K562 (cell line): ENCODE results near the gene FMN1. TPM values are rescaled to one million over a fixed set of nuclear protein-coding genes. Genes with fewer than 3 reads are reported as not detected.

ENCODE experiments used
- ATAC-seq: fragments of 200-7000 bp; cut with Tn5 transposase; 3 replicates; pipeline ENCODE4 v1.9.1; 2020; ENCODE audit warnings: moderate library complexity
- BruUV-seq: library from RNA; stranded (reverse); fragments of 400-500 nt; replicated peaks from 2 replicates; lab custom pipeline; 2021; lab: Mats Ljungman, UMichigan
- CTCF ChIA-PET: fragments of 300-600 bp; formaldehyde crosslinking; extraction: SDS; loops from one replicate; lab custom pipeline; 2021; ENCODE audit warnings: low intra/inter-chr PET ratio; lab: Yijun Ruan, JAX
- POLR2A ChIA-PET: fragments of 300-600, 350-650 bp; sonication (Branson Sonifier 250); formaldehyde crosslinking; extraction: SDS; loops from one replicate; lab custom pipeline; 2021; ENCODE audit warnings: antibody characterized with exemption, inconsistent platforms; lab: Yijun Ruan, JAX
- DNase-seq, 4 experiments: peaks; one replicate each; pipeline versions ENCODE4 v3.0.0 to v3.0.0-alpha.2; 2011 to 2018; ENCODE audit warnings: low spot score in 3 of 4, mixed read lengths in 3 of 4; ENCODE audit errors: extremely low read depth in 1 of 4
- FAIRE-seq: peaks from 2 replicates; lab custom pipeline; 2011; peaks lifted over from hg19 to GRCh38; lab: Jason Lieb, UNC
- H2AFZ ChIP-seq: 2 replicates; pipeline ENCODE4 v1.6.0; 2011; ENCODE audit warnings: low read depth, low read length, control low read depth, inconsistent platforms
- H3K27ac ChIP-seq: fragments of 200-600 bp; 3 replicates; pipeline ENCODE4 v1.8.0; 2011; ENCODE audit warnings: low read depth, mild to moderate bottlenecking, control low read depth, inconsistent platforms, low read length, moderate library complexity, mixed read lengths; ENCODE audit errors: extremely low read depth
- H3K27me3 ChIP-seq, 2 experiments: fragments of 300-600 bp in 1 of 2; 2 replicates in 1 of 2; 3 replicates in 1 of 2; pipeline versions ENCODE4 v1.6.0 to v1.8.0; 2011; ENCODE audit warnings: inconsistent platforms in 2 of 2, low read length in 2 of 2, mild to moderate bottlenecking in 1 of 2, mixed read lengths in 1 of 2, moderate library complexity in 1 of 2; ENCODE audit not compliant: control insufficient read depth in 2 of 2, insufficient read depth in 2 of 2
- H3K36me3 ChIP-seq: fragments of 300-600 bp; 3 replicates; pipeline ENCODE4 v1.8.0; 2011; ENCODE audit warnings: mild to moderate bottlenecking, low read length, inconsistent platforms; ENCODE audit not compliant: control insufficient read depth, insufficient read depth
- H3K4me1 ChIP-seq, 2 experiments: fragments of 200-600 bp in 1 of 2; replicated peaks in 1 of 2; 2 replicates in 1 of 2; 3 replicates in 1 of 2; pipeline versions ENCODE4 v1.5.1 to v1.8.0; 2011; ENCODE audit warnings: inconsistent platforms in 2 of 2, low read length in 2 of 2, mild to moderate bottlenecking in 1 of 2, mixed read lengths in 1 of 2, moderate library complexity in 1 of 2; ENCODE audit not compliant: control insufficient read depth in 2 of 2, insufficient read depth in 2 of 2
- H3K4me2 ChIP-seq: 2 replicates; pipeline ENCODE4 v1.6.1; 2011; ENCODE audit warnings: low read length, control low read depth, inconsistent platforms, mixed read lengths; ENCODE audit not compliant: insufficient read depth
- H3K4me3 ChIP-seq: fragments of 200-600 bp; sonication (generic), shearing (Covaris generic); 2 replicates; pipeline ENCODE4 v1.5.1; 2016; ENCODE audit warnings: control low read depth, inconsistent platforms
- H3K79me2 ChIP-seq: fragments of 200-600 bp; 3 replicates; pipeline ENCODE4 v1.8.0; 2011; ENCODE audit warnings: low read length, inconsistent platforms; ENCODE audit not compliant: control insufficient read depth, insufficient read depth
- H3K9ac ChIP-seq, 2 experiments: 2 replicates each; pipeline versions ENCODE4 v1.6.0 to v1.6.1; 2011; ENCODE audit warnings: low read depth in 2 of 2, low read length in 2 of 2, control low read depth in 1 of 2, inconsistent platforms in 1 of 2, mild to moderate bottlenecking in 1 of 2, mixed read lengths in 1 of 2; ENCODE audit not compliant: insufficient read depth in 1 of 2
- H3K9me1 ChIP-seq: one replicate; pipeline ENCODE4 v1.6.0; 2011; ENCODE audit warnings: inconsistent platforms, mild to moderate bottlenecking, low read length, moderate library complexity; ENCODE audit not compliant: control insufficient read depth, insufficient read depth
- H3K9me3 ChIP-seq: replicated peaks from 2 replicates; pipeline ENCODE4 v1.5.1; 2011; ENCODE audit warnings: low read depth, low read length, inconsistent platforms; ENCODE audit not compliant: control insufficient read depth, insufficient read depth
- H4K20me1 ChIP-seq: replicated peaks from 2 replicates; pipeline ENCODE4 v1.6.1; 2011; ENCODE audit warnings: low read length, inconsistent platforms, mixed read lengths; ENCODE audit not compliant: control insufficient read depth, insufficient read depth
- BCL6 ChIP-seq: fragments of 250-450 bp; sonication (Bioruptor Pico); IDR thresholded peaks from 2 replicates; pipeline ENCODE4 v1.4.0; 2020
- DIDO1 ChIP-seq: fragments of 450-650 bp; IDR thresholded peaks from 2 replicates; pipeline ENCODE4 v1.6.1; 2016; ENCODE audit warnings: low read depth, missing biosample characterization, missing genetic modification characterization
- DNMT1 ChIP-seq: fragments of 450-650 bp; IDR thresholded peaks from 2 replicates; pipeline ENCODE4 v1.6.1; 2016; ENCODE audit warnings: antibody characterized with exemption, mild to moderate bottlenecking
- KAT2B ChIP-seq: IDR thresholded peaks from one replicate; pipeline ENCODE4 v1.6.1; 2012; ENCODE audit warnings: low read depth, mild to moderate bottlenecking, control low read depth, inconsistent platforms, low read length, moderate library complexity
- MGA ChIP-seq: fragments of 450-650 bp; IDR thresholded peaks from 2 replicates; pipeline ENCODE4 v1.6.1; 2016; ENCODE audit warnings: mild to moderate bottlenecking, moderate library complexity
- MLX ChIP-seq, 2 experiments: fragments of 450-650 bp in 1 of 2; sonication (generic) in 1 of 2; formaldehyde crosslinking; conservative IDR thresholded peaks; 2 replicates each; pipeline versions ENCODE4 v1.4.0 to v1.8.1; 2020 to 2022; ENCODE audit warnings: mild to moderate bottlenecking in 1 of 2, missing genetic modification reagents in 1 of 2
- NCOR1 ChIP-seq: fragments of 450-650 bp; IDR thresholded peaks from 2 replicates; pipeline ENCODE4 v1.6.1; 2016; ENCODE audit warnings: mild to moderate bottlenecking, moderate library complexity
- NR4A1 ChIP-seq, 2 experiments: fragments of 250-450 bp in 1 of 2; fragments of 450-650 bp in 1 of 2; sonication (Bioruptor Pico) in 1 of 2; IDR thresholded peaks; 2 replicates each; pipeline versions ENCODE4 v1.4.0 to v1.6.1; 2016 to 2020; ENCODE audit warnings: mild to moderate bottlenecking in 2 of 2, missing compliant biosample characterization in 1 of 2, missing genetic modification characterization in 1 of 2, moderate library complexity in 1 of 2
- SLC30A9 ChIP-seq: fragments of 250-450 bp; sonication (Bioruptor Pico); IDR thresholded peaks from 2 replicates; pipeline ENCODE4 v1.8.0; 2022; ENCODE audit warnings: mild to moderate bottlenecking, moderate library complexity
- TEAD2 ChIP-seq: fragments of 450-650 bp; IDR thresholded peaks from 2 replicates; pipeline ENCODE4 v1.6.1; 2016; ENCODE audit warnings: missing genetic modification characterization, control low read depth, missing compliant biosample characterization
- WGBS: fragments of 100-300 bp; shearing (Covaris generic); methylation state at CpG from one replicate; pipeline ENCODE4 v1.1.6; 2016; ENCODE audit warnings: low coverage, mixed read lengths; ENCODE audit not compliant: insufficient coverage; ENCODE audit errors: missing lambda C conversion rate; 5-methylcytosine and 5-hydroxymethylcytosine counted together
- in situ Hi-C: fragments of 300-500 bp; cut with MboI; formaldehyde crosslinking; loops from 4 replicates; pipeline ENCODE4 v1.15.0; 2018; ENCODE audit warnings: inconsistent platforms, mixed read lengths
- intact Hi-C: fragments of 100-400 bp; cut with micrococcal nuclease; formaldehyde crosslinking; loops from 2 replicates; pipeline ENCODE4 v1.14.2; 2022
- polyA plus RNA-seq, 8 experiments: library from polyadenylated mRNA; depleted of rRNA in 4 of 8; stranded (reverse) in 5 of 8; unstranded in 3 of 8; fragments of >200 nt; fragmentation: Nextera tagmentation in 2 of 8; fragmentation: Illumina TruSeq in 1 of 8; extraction: Ambion mirVana in 2 of 8; extraction: Trizol in 1 of 8; gene quantifications; 2 replicates each; pipeline versions ENCODE4 v1.2.1 to v1.2.3, GENCODE V29; 2011 to 2014; ENCODE audit warnings: inconsistent platforms in 1 of 8, missing spikeins in 1 of 8
- total RNA-seq, 7 experiments: library from RNA; depleted of rRNA in 6 of 7; stranded (reverse); fragments of >200 nt in 6 of 7; fragmentation: Illumina TruSeq in 2 of 7; extraction: Trizol in 2 of 7; gene quantifications; 2 replicates each; pipeline versions ENCODE4 v1.2.1 to v1.2.3, GENCODE V29; 2011 to 2021; ENCODE audit warnings: low replicate concordance in 1 of 7

The FMN1 gene
- total and polyA plus RNA-seq, 9 of the 15 experiments (the other 6 are each of a cell fraction or from before 2014, with no cell fraction given): 0.03 to 0.07 (median 0.04) TPM; not detected in 6

- FAIRE-seq (no peak), DNase-seq (no peak), ATAC-seq (no peak)
- H3K4me2 ChIP-seq: no peak overlapping the region
- H3K27ac ChIP-seq: no peak overlapping the region
- POLR2A ChIA-PET: no interaction called here
- H3K36me3 ChIP-seq: no peaks in the 10 kb centered on the region
- no peak overlapping the region for H3K9ac ChIP-seq
- 0% methylated on average over 2 of the region's 2 CpGs for WGBS
- H3K9me1 ChIP-seq: no peaks in the 10 kb centered on the region
- no TSS peak for BruUV-seq
- H3K27me3 ChIP-seq: no peaks in the 10 kb centered on the region; a peak in 2 of 5 replicates
- in situ Hi-C loops: no loop called here
- CTCF ChIA-PET: no interaction called here
- H4K20me1 ChIP-seq: no peaks in the 10 kb centered on the region
- intact Hi-C loops: no loop called here
- no peak overlapping the region for H2AFZ ChIP-seq
- H3K4me1 ChIP-seq: no peaks in the 10 kb centered on the region
- no peaks in the 10 kb centered on the region for H3K9me3 ChIP-seq
- no peaks in the 10 kb centered on the region for H3K79me2 ChIP-seq
- no peak overlapping the region for H3K4me3 ChIP-seq
- TF ChIP-seq MLX (CRISPR knock-in tag; conservative IDR thresholded peaks at IDR 0.05) (no peak), TEAD2 (tag) (no peak), DNMT1 (no peak), KAT2B (no peak), BCL6 (no peak), NR4A1 (CRISPR knock-in tag; IDR thresholded peaks at IDR 0.05) (no peak), NR4A1 (tag; IDR thresholded peaks at IDR 0.05) (no peak), SLC30A9 (CRISPR knock-in tag) (no peak), MGA (no peak), DIDO1 (no peak), NCOR1 (no peak)
Observed at GRCh38 chr15:33168444-33168843, 26.1 kb downstream of the FMN1 start.
